Vagina (tissue), 2 donors: Measurements from ENCODE around the gene EARS2. TPM values are rescaled to one million over a fixed set of nuclear protein-coding genes. Genes with fewer than 3 reads are reported as not detected.

Source experiments
- DNase-seq, 2 donors: peaks; one replicate each; pipeline ENCODE4 v3.0.0-alpha.2; 2017; ENCODE audit errors: extremely low spot score in 2 of 2
- H3K27ac ChIP-seq: fragments of 200-600 bp; sonication (generic); one replicate; pipeline ENCODE4 v1.5.1; 2019
- H3K27me3 ChIP-seq: fragments of 200-600 bp; sonication (generic); one replicate; pipeline ENCODE4 v1.5.1; 2019
- H3K36me3 ChIP-seq, 2 donors: fragments of 200-600 bp; sonication (generic); one replicate each; pipeline ENCODE4 v1.5.1; 2017 to 2019
- H3K4me1 ChIP-seq: fragments of 200-600 bp; sonication (generic); one replicate; pipeline ENCODE4 v1.5.1; 2019
- H3K4me3 ChIP-seq, 2 donors: fragments of 200-600 bp; sonication (generic); 1 replicate in 1 of 2; 2 replicates in 1 of 2; pipeline ENCODE4 v1.5.1; 2016 to 2019
- H3K9me3 ChIP-seq: fragments of 200-600 bp; sonication (generic); one replicate; pipeline ENCODE4 v1.5.1; 2019
- POLR2A ChIP-seq, 2 donors: fragments of 450-650 bp; IDR thresholded peaks; one replicate each; pipeline ENCODE4 v1.6.1; 2017; ENCODE audit warnings: antibody characterized with exemption in 2 of 2, mild to moderate bottlenecking in 2 of 2, moderate library complexity in 2 of 2
- POLR2AphosphoS5 ChIP-seq, 2 donors: sonication (generic); formaldehyde crosslinking; IDR thresholded peaks; one replicate each; pipeline ENCODE4 v1.9.0; 2017; ENCODE audit warnings: antibody characterized with exemption in 2 of 2, mild to moderate bottlenecking in 2 of 2, low read depth in 1 of 2; ENCODE audit not compliant: insufficient read depth in 1 of 2
- intact Hi-C: fragments of 100-400 bp; cut with DNase I; formaldehyde crosslinking; loops from one replicate; pipeline ENCODE4 v1.15.1; 2023
- total RNA-seq: library from RNA; depleted of rRNA; stranded (reverse); fragments of >200 nt; gene quantifications from one replicate; pipeline ENCODE4 v1.2.3, GENCODE V29; 2016
- TF ChIP-seq, protein P1 (sequence below), 3 experiments: fragments of 450-650 bp in 2 of 3; fragments of 200-600 bp in 1 of 3; sonication (generic) in 1 of 3; IDR thresholded peaks; one replicate each; pipeline ENCODE4 v1.5.1; 2017 to 2019; ENCODE audit warnings: antibody characterized with exemption in 3 of 3, mild to moderate bottlenecking in 2 of 3, moderate library complexity in 2 of 3

EARS2 gene
- total RNA-seq, 1 donor from 2014 or later, result 46.7 TPM

GRCh38 chr16:23479138-23479537 lies 78.0 kb downstream of the EARS2 start:
- Histone ChIP-seq H3K9me3 (no peaks in the 10 kb centered on the region), H3K4me1 (no peaks in the 10 kb centered on the region), H3K36me3 (peaks cover 0 to 98% of the 10 kb centered on the region in 2 donors), H3K4me3 (no peak overlapping the region), H3K27me3 (no peaks in the 10 kb centered on the region), H3K27ac (no peak overlapping the region)
- intact Hi-C loops, result no loop called here
- DNase-seq, result no peak
- TF ChIP-seq, protein P1, sequence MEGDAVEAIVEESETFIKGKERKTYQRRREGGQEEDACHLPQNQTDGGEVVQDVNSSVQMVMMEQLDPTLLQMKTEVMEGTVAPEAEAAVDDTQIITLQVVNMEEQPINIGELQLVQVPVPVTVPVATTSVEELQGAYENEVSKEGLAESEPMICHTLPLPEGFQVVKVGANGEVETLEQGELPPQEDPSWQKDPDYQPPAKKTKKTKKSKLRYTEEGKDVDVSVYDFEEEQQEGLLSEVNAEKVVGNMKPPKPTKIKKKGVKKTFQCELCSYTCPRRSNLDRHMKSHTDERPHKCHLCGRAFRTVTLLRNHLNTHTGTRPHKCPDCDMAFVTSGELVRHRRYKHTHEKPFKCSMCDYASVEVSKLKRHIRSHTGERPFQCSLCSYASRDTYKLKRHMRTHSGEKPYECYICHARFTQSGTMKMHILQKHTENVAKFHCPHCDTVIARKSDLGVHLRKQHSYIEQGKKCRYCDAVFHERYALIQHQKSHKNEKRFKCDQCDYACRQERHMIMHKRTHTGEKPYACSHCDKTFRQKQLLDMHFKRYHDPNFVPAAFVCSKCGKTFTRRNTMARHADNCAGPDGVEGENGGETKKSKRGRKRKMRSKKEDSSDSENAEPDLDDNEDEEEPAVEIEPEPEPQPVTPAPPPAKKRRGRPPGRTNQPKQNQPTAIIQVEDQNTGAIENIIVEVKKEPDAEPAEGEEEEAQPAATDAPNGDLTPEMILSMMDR (IDR thresholded peaks at IDR 0.05), result no peak
- no peak for TF ChIP-seq POLR2AphosphoS5 (IDR thresholded peaks at IDR 0.05; ENCODE audit: insufficient read depth in 1 of 2, low read depth in 1 of 2)
- no peak for TF ChIP-seq POLR2A (IDR thresholded peaks at IDR 0.05)

GRCh38 chr16:23478566-23478965 lies 78.6 kb downstream of the EARS2 start:
- peaks cover 0 to 98% of the 10 kb centered on the region in 2 donors for H3K36me3 ChIP-seq
- no peak overlapping the region for H3K27ac ChIP-seq
- H3K4me3 ChIP-seq, result no peak overlapping the region
- H3K27me3 ChIP-seq, result no peaks in the 10 kb centered on the region
- H3K4me1 ChIP-seq, result no peaks in the 10 kb centered on the region
- H3K9me3 ChIP-seq, result no peaks in the 10 kb centered on the region
- no peak for DNase-seq
- intact Hi-C loops, result no loop called here
- TF ChIP-seq, protein P1 (IDR thresholded peaks at IDR 0.05), result no peak
- TF ChIP-seq POLR2AphosphoS5 (IDR thresholded peaks at IDR 0.05; ENCODE audit: insufficient read depth in 1 of 2, low read depth in 1 of 2), result no peak
- TF ChIP-seq POLR2A (IDR thresholded peaks at IDR 0.05), result no peak

DNA sequence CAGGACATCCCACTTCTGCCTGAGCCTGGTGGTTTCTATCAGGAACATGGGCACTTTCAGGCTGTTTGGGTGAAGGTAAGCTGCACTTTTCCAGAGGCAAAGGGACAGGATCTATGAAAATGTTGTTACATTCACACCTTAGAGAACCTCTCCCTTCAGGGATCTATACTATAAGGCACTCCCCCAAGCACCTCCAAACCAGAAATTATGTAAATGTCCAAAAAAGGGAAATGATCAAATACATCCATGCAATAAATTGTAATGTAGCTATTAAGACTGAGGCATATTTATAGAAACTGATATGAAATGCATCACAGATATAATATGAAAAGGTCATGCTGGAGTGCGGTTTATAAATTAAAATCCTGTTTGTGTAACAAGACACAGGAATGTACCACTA lies 80.9 kb downstream of the EARS2 start:
- Histone ChIP-seq H3K9me3 (no peaks in the 10 kb centered on the region), H3K4me3 (no peak overlapping the region), H3K4me1 (no peaks in the 10 kb centered on the region), H3K36me3 (peaks cover 0 to 92% of the 10 kb centered on the region in 2 donors), H3K27ac (no peak overlapping the region), H3K27me3 (no peaks in the 10 kb centered on the region)
- DNase-seq, result no peak
- intact Hi-C loops, result no loop called here
- TF ChIP-seq, protein P1 (IDR thresholded peaks at IDR 0.05), result no peak
- TF ChIP-seq POLR2A (IDR thresholded peaks at IDR 0.05) (no peak), POLR2AphosphoS5 (IDR thresholded peaks at IDR 0.05; ENCODE audit: insufficient read depth in 1 of 2, low read depth in 1 of 2) (no peak)

Other genes starting within 250 kb of the EARS2 start
- gene COG7, start 104.2 kb downstream of the EARS2 start, total RNA-seq, result 21.4 TPM
- gene GGA2, start 46.9 kb downstream of the EARS2 start, total RNA-seq, result 39.0 TPM
- 57.2 TPM for gene UBFD1, start 377 bp upstream of the EARS2 start, total RNA-seq
- gene NDUFAB1, start 39.0 kb upstream of the EARS2 start, total RNA-seq, result 68.8 TPM
- 10.1 TPM for gene PALB2, start 84.0 kb upstream of the EARS2 start, total RNA-seq
- gene DCTN5, start 84.1 kb upstream of the EARS2 start, total RNA-seq, result 23.6 TPM
- gene PLK1, start 121.5 kb upstream of the EARS2 start, total RNA-seq, result 8.1 TPM
- gene ERN2, start 155.9 kb upstream of the EARS2 start, total RNA-seq, result not detected
- gene CHP2, start 197.7 kb upstream of the EARS2 start, total RNA-seq, result 2.5 TPM